GM21576 (cell line): ENCODE measurements around the gene C1orf74.
"Not testable (repeated sequence)": the region's sequence is repeated elsewhere in the genome, so short reads cannot be mapped to it uniquely, and the experiment has no call there.

ENCODE experiments used
- ATAC-seq: cut with Tn5 transposase; IDR thresholded peaks from one replicate; pipeline ENCODE4 v1.9.1; 2021; ENCODE audit warnings: mild to moderate bottlenecking, moderate library complexity; ENCODE audit not compliant: unreplicated experiment

The C1orf74 gene

GRCh38 chr1:209805875-209806760, 21.8 kb upstream of the C1orf74 start, which contains the start of gene IRF6:
TSS of gene IRF6 (minus strand) at chr1:209806142. CDS start at chr1:209801413, 4,729 bp downstream.
- ATAC-seq = peak; percentile 90

GRCh38 chr1:209805341-209805781, 21.0 kb upstream of the C1orf74 start:
- ATAC-seq = no peak

GRCh38 chr1:209803568-209803967, 19.2 kb upstream of the C1orf74 start:
- ATAC-seq = no peak

GRCh38 chr1:209802780-209803152, 18.4 kb upstream of the C1orf74 start:
- ATAC-seq = no peak

- ATAC-seq = no peak
Measured at GRCh38 chr1:209802117-209802779, 17.9 kb upstream of the C1orf74 start.

- ATAC-seq = no peak
Measured at GRCh38 chr1:209800984-209801834, 16.9 kb upstream of the C1orf74 start.

GRCh38 chr1:209797978-209798639, 13.8 kb upstream of the C1orf74 start:
- ATAC-seq = no peak

- ATAC-seq = not testable (repeated sequence)
Measured at GRCh38 chr1:209793711-209794110, 9.4 kb upstream of the C1orf74 start.

GRCh38 chr1:209791920-209792319, 7.6 kb upstream of the C1orf74 start:
- ATAC-seq = no peak

GRCh38 chr1:209790286-209791193, 6.2 kb upstream of the C1orf74 start:
- no peak for ATAC-seq

- ATAC-seq = no peak
Measured at GRCh38 chr1:209789245-209789644, 4.9 kb upstream of the C1orf74 start.

GRCh38 chr1:209787551-209787950, 3.2 kb upstream of the C1orf74 start:
- ATAC-seq = no peak

GRCh38 chr1:209786146-209786545, 1.8 kb upstream of the C1orf74 start:
- no peak for ATAC-seq

GRCh38 chr1:209785592-209785991, 1.2 kb upstream of the C1orf74 start:
- no peak for ATAC-seq

GRCh38 chr1:209783386-209783785, 973 bp downstream of the C1orf74 start:
- no peak for ATAC-seq

GRCh38 chr1:209780268-209780667, 4.1 kb downstream of the C1orf74 start:
- no peak for ATAC-seq

GRCh38 chr1:209778102-209778501, 6.3 kb downstream of the C1orf74 start:
- ATAC-seq = no peak

GRCh38 chr1:209777587-209777986, 6.8 kb downstream of the C1orf74 start:
- ATAC-seq = no peak

GRCh38 chr1:209775678-209776077, 8.7 kb downstream of the C1orf74 start:
- no peak for ATAC-seq

- peak; percentile 71 for ATAC-seq
Measured at GRCh38 chr1:209774592-209774991, 9.8 kb downstream of the C1orf74 start.
